Activated CD8-positive, alpha-beta memory T cell treated with anti-CD3 and anti-CD28 coated beads, Interleukin-2, amount 10 ng/mL, durations not matched to agents 7 days and 5 days (primary cell): ENCODE measurements around the gene ATP5F1D. TPM values are rescaled to one million over a fixed set of nuclear protein-coding genes. Genes with fewer than 3 reads are reported as not detected.

Source experiments
- ATAC-seq: fragments of 150-1000 bp; cut with Tn5 transposase; one replicate; pipeline ENCODE4 v1.10.0; 2021; ENCODE audit warnings: moderate library complexity
- CTCF ChIA-PET: fragments of 350-600 bp; sonication (Branson Sonifier 250); formaldehyde crosslinking; loops from one replicate; lab custom pipeline; 2021; ENCODE audit warnings: antibody characterized with exemption; lab: Charles Lee
- DNase-seq: peaks from one replicate; pipeline ENCODE4 v3.0.0-alpha.2; 2020
- H3K27ac Mint-ChIP-seq: one replicate; pipeline ENCODE4 v1.8.0; 2021; ENCODE audit warnings: mild to moderate bottlenecking, mixed read lengths
- H3K27me3 Mint-ChIP-seq: one replicate; pipeline ENCODE4 v1.8.0; 2021; ENCODE audit warnings: mixed read lengths
- H3K36me3 Mint-ChIP-seq: one replicate; pipeline ENCODE4 v1.8.0; 2021; ENCODE audit warnings: mild to moderate bottlenecking, mixed read lengths
- H3K4me1 Mint-ChIP-seq: one replicate; pipeline ENCODE4 v1.8.0; 2021; ENCODE audit warnings: mixed read lengths
- H3K4me3 Mint-ChIP-seq: one replicate; pipeline ENCODE4 v1.8.0; 2021; ENCODE audit warnings: mild to moderate bottlenecking, moderate library complexity, mixed read lengths
- H3K9me3 Mint-ChIP-seq: one replicate; pipeline ENCODE4 v1.8.0; 2022; ENCODE audit warnings: low read depth, mixed read lengths
- total RNA-seq, 2 experiments: library from RNA; stranded (reverse); gene quantifications; one replicate each; pipeline ENCODE4 v1.2.3, GENCODE V29; 2021

The ATP5F1D gene
- total RNA-seq, 2 experiments from 2014 or later: 190 to 221 TPM

DNA sequence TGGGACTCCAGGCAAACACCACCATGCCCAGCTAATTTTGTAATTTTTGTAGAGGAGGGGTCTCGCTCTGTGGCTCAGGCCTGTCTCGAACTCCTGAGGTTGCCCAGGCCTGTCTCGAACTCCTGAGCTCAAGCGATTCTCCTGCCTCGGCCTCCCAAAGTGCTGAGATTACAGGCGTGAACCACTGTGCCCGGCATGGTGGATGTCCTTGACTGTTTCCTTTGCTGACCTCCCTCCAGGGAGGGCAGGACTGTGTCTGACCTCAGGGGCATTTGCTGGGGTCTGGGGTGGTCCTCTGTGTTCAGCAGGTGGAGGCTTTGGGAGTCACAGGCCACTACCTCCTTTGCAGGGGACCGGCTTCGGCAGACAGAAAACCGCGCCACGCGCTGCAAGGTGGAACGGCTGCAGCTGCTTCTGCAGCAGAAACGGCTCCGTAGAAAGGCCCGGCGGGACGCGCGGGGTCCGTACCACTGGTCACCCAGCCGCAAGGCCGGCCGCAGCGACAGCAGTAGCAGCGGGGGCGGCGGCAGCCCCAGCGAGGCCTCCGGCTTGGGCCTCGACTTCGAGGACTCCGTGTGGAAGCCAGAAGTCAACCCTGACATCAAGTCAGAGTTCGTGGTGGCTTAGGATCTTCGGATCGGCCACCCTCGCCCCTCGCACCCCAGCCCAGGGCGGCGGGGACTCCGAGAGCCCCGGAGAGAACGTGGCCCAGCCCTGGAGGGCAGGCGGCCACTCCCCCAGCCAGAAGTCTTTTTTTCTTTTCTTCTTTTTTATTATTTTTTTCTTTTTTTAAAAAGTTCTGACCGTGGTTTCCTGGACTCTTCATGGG, 15.3 kb downstream of the ATP5F1D start:
- no peaks in the 10 kb centered on the region for H3K27me3 Mint-ChIP-seq
- H3K4me1 Mint-ChIP-seq: peaks cover 47% of the 10 kb centered on the region
- DNase-seq (no peak), ATAC-seq (no peak)
- H3K9me3 Mint-ChIP-seq: no peaks in the 10 kb centered on the region
- H3K4me3 Mint-ChIP-seq: no peak overlapping the region
- H3K27ac Mint-ChIP-seq: peak overlapping the region; percentile 95
- peaks cover 29% of the 10 kb centered on the region for H3K36me3 Mint-ChIP-seq
- CTCF ChIA-PET: interaction anchor here (0.8 to 17.8 kb wide), 3 partner anchors 9 to 14 kb away, joined by 5 to 723 read pairs (median 88); partner anchors contain the start of genes ATP5F1D, CBARP and CIRBP

DNA sequence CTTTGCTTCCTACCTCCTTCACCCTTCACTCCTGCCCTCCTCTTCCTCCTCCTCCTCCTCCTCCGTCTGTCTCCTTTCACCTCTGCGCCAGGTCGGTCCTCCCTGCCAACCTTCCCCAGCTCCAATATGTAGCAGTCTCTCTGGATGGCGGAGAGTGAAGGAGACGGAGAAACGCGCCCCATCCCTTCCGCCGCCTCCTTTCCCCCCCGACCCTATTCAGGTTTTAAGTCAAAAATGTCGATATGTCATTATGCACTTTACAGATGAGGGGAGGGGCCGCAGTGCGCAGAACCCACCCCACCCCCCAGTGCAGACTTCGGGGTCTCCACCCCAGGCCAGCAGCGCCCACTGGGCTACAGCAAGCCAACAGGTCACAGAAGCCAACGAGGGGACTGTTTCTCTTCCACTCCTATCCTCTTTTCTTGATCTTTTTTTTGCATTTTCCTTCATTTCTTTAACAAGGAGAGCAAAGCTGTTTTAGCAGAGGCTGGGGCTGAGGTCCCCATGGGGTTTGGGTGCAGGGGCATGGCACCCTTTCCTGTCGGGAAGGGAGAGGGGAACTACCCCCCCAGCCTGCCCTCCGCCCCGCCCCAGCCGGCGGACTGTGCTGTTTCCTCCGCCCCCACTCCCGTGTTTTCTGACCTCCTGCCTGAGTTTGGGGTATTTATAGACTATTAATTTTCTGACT, 16.1 kb downstream of the ATP5F1D start:
- DNase-seq (no peak), ATAC-seq (no peak)
- CTCF ChIA-PET: interaction anchor here (0.8 to 17.8 kb wide), 4 partner anchors 9 to 15 kb away, joined by 3 to 723 read pairs (median 4); partner anchors contain the start of genes ATP5F1D and CBARP
- Mint-ChIP-seq H3K27me3 (no peaks in the 10 kb centered on the region), H3K4me3 (peak overlapping the region; percentile 81), H3K4me1 (peaks cover 51% of the 10 kb centered on the region), H3K36me3 (peaks cover 25% of the 10 kb centered on the region), H3K9me3 (no peaks in the 10 kb centered on the region), H3K27ac (peak overlapping the region; percentile 95)

DNA sequence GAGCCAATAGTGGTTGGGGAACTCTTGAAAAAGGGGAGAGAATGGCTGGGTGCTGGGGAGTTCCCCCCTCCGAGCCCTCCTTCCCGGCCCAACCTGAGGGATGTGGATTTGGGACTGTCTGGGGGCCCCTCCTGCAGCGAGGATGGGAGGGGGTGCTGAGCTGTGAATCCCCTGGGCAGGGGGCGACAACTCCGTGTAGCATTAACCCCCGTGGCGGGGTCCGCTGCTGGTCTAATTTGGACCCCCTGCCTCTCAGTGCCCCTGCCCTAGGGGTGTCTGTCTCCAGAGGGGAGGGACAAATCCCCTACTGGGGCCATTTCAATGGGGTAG, 16.6 kb downstream of the ATP5F1D start:
- H3K27ac Mint-ChIP-seq: peak overlapping the region; percentile 95
- CTCF ChIA-PET: interaction anchor here (1.1 to 17.8 kb wide), 3 partner anchors 8 to 16 kb away, joined by 3 to 723 read pairs (median 4); partner anchors contain the start of genes ATP5F1D and CBARP
- H3K4me1 Mint-ChIP-seq: peaks cover 55% of the 10 kb centered on the region
- no peaks in the 10 kb centered on the region for H3K27me3 Mint-ChIP-seq
- DNase-seq (no peak), ATAC-seq (no peak)
- H3K4me3 Mint-ChIP-seq: peak overlapping the region; percentile 81
- H3K9me3 Mint-ChIP-seq: no peaks in the 10 kb centered on the region
- H3K36me3 Mint-ChIP-seq: peaks cover 25% of the 10 kb centered on the region

DNA sequence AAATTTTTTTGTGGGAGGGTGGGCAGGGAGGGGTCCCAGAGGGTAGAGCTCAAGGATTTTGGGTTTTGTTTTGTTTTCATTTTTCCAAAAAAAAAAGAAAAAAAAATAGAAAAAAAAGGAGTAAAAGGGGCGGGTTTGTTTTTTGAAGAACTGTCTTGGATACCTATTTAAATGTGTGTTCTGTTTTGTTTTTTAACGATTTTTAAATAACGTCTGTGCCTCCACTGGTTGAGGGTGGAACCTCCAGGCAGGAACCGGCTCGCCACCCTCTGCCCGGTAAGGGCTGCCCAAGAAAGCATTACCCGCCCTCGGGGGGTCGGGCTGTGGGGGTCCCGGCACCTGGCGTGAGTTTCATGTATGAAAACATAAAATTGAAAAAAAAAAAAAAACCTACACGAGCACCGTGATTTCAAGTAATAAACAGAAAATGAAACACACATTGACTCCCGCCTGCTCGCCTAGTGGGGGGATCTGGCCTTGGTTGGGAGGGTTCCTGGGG, 17.2 kb downstream of the ATP5F1D start:
- Mint-ChIP-seq H3K4me3 (peak overlapping the region; percentile 81), H3K36me3 (peaks cover 22% of the 10 kb centered on the region), H3K9me3 (no peaks in the 10 kb centered on the region), H3K27ac (peak overlapping the region; percentile 95), H3K27me3 (no peaks in the 10 kb centered on the region), H3K4me1 (peaks cover 54% of the 10 kb centered on the region)
- DNase-seq (no peak), ATAC-seq (peak; percentile 0)
- CTCF ChIA-PET: interaction anchor here (0.9 to 17.8 kb wide), 5 partner anchors 8 to 16 kb away, joined by 3 to 723 read pairs (median 4); partner anchors contain the start of genes ATP5F1D, CBARP, CIRBP and FAM174C

DNA sequence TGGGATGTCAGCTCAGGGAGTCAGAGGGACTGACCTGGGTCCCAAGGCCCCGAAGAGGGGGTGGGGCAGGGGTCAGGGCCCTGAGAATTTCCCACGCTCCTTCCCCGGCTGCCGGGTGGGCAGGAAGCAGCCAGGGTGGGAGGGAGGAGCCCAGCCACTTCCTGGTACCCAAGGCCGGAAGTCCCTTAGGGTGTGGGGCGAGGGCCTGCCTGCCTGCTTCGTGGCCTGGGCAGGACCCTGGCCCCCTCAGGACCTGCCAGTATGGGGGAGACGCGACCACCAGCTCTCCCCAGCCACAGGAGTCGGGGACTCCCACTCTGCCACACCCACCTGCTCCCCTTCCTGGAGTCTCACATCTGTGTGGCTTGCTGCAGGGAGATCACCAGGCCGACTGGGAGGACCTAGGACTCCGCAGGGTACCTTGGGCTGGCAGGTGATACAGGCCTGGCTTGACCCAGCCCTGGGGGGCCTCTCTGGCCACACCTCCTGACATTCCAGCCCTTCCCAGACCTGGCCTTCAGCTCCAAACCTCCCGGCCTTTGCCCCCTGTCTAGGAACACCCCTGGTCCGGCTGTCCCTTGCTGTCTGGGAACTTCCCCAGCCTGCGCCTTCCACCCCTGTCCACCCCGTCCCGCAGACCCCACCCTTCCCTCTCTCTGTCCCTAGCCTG, 17.8 kb downstream of the ATP5F1D start:
- peak overlapping the region; percentile 95 for H3K27ac Mint-ChIP-seq
- peak; percentile 48 for ATAC-seq
- H3K36me3 Mint-ChIP-seq: peaks cover 19% of the 10 kb centered on the region
- H3K4me1 Mint-ChIP-seq: peaks cover 54% of the 10 kb centered on the region
- CTCF ChIA-PET: interaction anchor here (0.9 to 17.8 kb wide), 4 partner anchors 10 to 17 kb away, joined by 3 to 723 read pairs (median 4); partner anchors contain the start of genes ATP5F1D, CBARP, CIRBP and FAM174C
- no peaks in the 10 kb centered on the region for H3K9me3 Mint-ChIP-seq
- H3K27me3 Mint-ChIP-seq: no peaks in the 10 kb centered on the region
- peak overlapping the region; percentile 81 for H3K4me3 Mint-ChIP-seq
- peak; percentile 90 for DNase-seq

DNA sequence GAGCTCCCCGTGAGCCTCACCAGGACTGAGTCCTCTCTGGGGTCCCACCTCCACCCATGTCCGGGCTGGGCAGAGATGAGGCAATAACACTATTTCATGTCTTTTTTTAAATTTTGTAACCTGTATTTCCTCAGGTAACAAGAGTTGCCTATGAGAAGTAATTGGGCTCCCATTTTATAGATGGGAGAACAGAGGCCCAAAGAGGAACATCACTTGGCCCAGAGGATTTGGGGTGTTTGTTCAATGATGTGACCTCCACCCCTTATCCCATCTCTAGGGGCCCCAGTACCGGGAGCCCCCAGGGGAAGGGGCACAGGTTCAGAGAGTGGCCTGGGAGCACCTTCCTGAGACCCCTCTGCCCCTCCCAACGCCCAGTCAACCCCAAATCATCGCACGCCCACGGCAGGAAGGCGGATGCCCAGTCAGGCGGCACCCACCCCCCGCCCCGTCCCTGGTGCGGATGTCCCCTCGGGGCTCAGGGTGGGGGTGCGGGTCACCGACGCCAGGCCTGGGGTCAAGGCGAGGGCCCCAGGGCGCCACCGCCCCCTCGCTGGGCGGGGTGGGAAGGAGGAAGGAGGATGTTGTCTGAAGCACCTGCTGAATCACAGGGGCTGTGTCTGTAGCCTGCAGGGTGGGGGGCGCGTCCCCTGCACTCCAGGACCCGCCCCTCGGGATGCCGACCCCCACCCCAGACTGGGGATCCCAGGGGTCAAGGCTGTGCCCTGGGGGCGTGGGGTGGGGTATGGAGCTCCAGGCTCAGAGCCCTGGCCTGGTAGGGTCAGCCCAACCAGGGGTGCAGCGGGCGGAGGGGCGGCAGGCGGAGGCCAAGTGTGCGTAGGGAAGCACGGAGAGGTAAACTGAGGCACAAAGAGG, 18.6 kb downstream of the ATP5F1D start:
- CTCF ChIA-PET: interaction anchor here (0.6 to 17.8 kb wide), 5 partner anchors 9 to 163 kb away, joined by 3 to 723 read pairs (median 4); partner anchors contain the start of genes ATP5F1D, CBARP, CIRBP and FAM174C
- no peaks in the 10 kb centered on the region for H3K27me3 Mint-ChIP-seq
- H3K4me3 Mint-ChIP-seq: peak overlapping the region; percentile 96
- peak overlapping the region; percentile 95 for H3K27ac Mint-ChIP-seq
- peak; percentile 77 for DNase-seq
- H3K9me3 Mint-ChIP-seq: no peaks in the 10 kb centered on the region
- H3K4me1 Mint-ChIP-seq: peaks cover 48% of the 10 kb centered on the region
- peaks cover 11% of the 10 kb centered on the region for H3K36me3 Mint-ChIP-seq
- peak; percentile 18 for ATAC-seq

DNA sequence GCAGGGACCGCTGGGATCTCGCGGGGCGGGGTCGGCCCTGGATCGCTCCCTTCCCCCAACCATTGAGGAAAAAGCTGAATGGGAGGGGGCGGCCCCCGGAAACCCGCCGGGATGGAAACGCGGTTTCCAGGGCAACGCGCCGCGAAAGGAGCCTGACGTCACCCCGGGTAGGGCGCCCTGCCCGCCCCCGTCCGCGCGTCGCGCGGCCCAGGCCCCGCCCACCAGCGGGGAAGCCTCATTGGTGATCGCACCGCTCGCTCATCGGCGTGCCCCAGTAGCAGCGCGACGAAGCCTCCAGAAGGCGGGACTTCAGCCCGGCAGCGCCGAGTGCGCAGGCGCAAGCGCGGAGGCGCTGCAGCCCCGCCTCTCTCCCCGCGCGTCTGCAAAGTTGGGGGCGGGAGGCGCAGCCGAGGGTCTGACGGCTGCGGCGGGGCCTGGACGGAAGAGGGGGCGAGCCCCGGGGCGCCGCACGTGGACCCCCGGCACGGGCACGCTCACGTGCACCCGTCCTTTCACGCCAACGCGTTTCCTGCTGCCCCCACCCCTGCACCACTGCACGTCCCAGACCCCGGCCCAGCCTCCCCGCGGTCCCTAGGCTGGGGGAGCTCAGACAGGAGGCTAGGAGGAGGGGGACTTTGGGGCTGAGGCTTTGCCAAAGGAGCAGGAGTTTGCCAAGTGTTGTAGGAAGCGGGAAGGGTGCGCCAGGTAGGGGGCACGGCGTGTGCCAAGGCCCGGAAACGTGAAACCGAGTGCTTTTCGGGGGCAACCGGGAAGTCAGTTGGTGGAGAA, 19.4 kb downstream of the ATP5F1D start:
- peaks cover 7% of the 10 kb centered on the region for H3K36me3 Mint-ChIP-seq
- ATAC-seq (peak; percentile 78), DNase-seq (peak; percentile 98)
- CTCF ChIA-PET: interaction anchor here (0.6 to 17.8 kb wide), 4 partner anchors 8 to 164 kb away, joined by 3 to 723 read pairs (median 8); partner anchors contain the start of genes ATP5F1D and CBARP
- peak overlapping the region; percentile 98 for H3K27ac Mint-ChIP-seq
- H3K4me1 Mint-ChIP-seq: peaks cover 53% of the 10 kb centered on the region
- H3K4me3 Mint-ChIP-seq: peak overlapping the region; percentile 96
- no peaks in the 10 kb centered on the region for H3K27me3 Mint-ChIP-seq
- no peaks in the 10 kb centered on the region for H3K9me3 Mint-ChIP-seq

DNA sequence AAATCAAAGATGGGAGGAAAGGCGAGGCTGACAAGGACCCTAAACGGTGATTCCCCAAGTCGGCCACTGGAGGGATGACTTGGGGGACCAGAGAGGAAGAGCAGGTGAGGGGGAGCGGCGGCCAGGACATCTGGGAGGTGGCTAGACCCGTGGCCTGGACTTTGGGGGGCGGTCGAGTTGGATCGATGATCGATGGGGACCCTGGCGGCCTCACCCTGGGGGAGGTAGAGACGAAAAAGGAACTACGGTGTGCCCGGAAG, 19.9 kb downstream of the ATP5F1D start:
- Mint-ChIP-seq H3K4me1 (peaks cover 53% of the 10 kb centered on the region), H3K9me3 (no peaks in the 10 kb centered on the region), H3K4me3 (peak overlapping the region; percentile 96), H3K27ac (peak overlapping the region; percentile 98), H3K27me3 (no peaks in the 10 kb centered on the region), H3K36me3 (peaks cover 7% of the 10 kb centered on the region)
- DNase-seq: no peak
- no peak for ATAC-seq
- CTCF ChIA-PET: interaction anchor here (0.8 to 17.8 kb wide), 5 partner anchors 8 to 19 kb away, joined by 3 to 723 read pairs (median 3); partner anchors contain the start of genes ATP5F1D, CBARP and FAM174C

DNA sequence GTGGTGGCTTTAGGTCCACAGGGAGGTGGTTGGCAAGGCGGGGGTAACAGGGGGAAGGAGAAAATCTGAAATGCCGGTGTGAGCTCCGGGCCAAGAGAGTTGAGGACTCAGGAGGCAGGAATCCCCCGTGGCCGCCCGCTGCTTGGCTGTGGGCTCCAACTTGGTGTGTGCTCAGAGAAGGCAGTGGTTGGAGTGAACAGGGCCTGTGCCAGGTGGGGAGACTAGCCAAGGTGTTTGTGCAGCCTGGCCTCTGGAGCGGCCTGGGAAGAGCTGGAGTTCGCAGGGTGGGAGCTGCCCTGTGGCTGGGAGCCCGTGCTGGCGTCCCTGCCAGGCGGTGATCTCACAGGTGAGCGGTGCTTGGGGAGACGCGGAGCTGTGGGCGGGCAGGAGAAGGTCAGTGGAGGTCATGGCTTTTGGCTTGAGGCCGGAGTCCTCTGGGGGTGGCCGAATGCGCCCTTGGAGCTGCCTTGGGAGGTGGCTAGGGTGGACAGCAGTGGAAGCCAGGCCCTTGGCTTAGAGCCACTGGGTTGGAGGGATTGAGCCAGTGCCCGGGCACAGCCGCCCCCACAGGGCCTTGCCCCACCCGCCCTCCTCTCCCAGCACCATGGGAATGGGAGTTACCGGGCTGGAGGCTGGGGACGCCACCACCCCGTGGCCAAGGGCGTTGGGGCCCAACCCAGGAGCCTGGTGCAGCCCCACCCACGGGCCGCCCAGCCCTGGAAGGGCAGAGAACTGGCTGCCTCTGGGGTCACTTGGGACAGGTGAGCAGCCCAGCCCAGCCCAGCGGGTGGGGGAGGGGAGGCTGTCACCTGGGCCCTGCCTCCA, 20.5 kb downstream of the ATP5F1D start:
- ATAC-seq: no peak
- CTCF ChIA-PET: interaction anchor here (0.8 to 17.8 kb wide), 5 partner anchors 9 to 19 kb away, joined by 3 to 723 read pairs (median 3); partner anchors contain the start of genes ATP5F1D, CBARP and FAM174C
- peaks cover 7% of the 10 kb centered on the region for H3K36me3 Mint-ChIP-seq
- peaks cover 53% of the 10 kb centered on the region for H3K4me1 Mint-ChIP-seq
- H3K27me3 Mint-ChIP-seq: no peaks in the 10 kb centered on the region
- H3K27ac Mint-ChIP-seq: peak overlapping the region; percentile 98
- DNase-seq: no peak
- H3K9me3 Mint-ChIP-seq: no peaks in the 10 kb centered on the region
- peak overlapping the region; percentile 96 for H3K4me3 Mint-ChIP-seq

DNA sequence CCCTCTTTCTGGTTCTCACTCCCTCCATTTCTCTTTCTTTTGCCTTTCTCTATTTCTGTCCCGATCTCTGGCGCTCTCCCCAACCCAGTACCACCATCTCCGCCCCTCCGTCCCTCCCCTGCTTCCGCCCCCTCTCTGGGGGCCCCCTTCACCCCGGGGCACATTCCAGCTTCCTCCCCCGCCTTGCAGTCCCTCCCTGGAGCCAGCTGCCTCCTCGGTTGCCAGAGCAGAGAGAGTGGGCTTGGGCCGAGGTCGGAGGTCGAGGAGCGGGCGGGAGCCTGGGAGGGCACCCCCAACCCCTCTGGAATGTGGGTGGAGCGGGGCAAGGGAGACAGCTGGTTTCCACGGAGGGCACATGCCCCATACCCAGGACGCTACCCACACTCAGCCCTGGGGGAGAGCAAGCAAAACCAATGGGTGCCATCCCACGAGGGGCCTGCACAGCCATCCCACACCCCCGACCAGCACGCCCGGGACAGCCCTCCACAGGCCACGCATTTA, 21.1 kb downstream of the ATP5F1D start:
- H3K36me3 Mint-ChIP-seq: peaks cover 3% of the 10 kb centered on the region
- ATAC-seq: no peak
- peaks cover 2% of the 10 kb centered on the region for H3K27me3 Mint-ChIP-seq
- CTCF ChIA-PET: interaction anchor here (1.5 to 17.8 kb wide), 3 partner anchors 9 to 20 kb away, joined by 3 to 723 read pairs (median 12); partner anchors contain the start of genes ATP5F1D and CBARP
- no peak for DNase-seq
- no peaks in the 10 kb centered on the region for H3K9me3 Mint-ChIP-seq
- peak overlapping the region; percentile 79 for H3K27ac Mint-ChIP-seq
- peaks cover 56% of the 10 kb centered on the region for H3K4me1 Mint-ChIP-seq
- H3K4me3 Mint-ChIP-seq: peak overlapping the region; percentile 36
